ENCODE measurements around the gene NECAP2. TPM values are rescaled to one million over a fixed set of nuclear protein-coding genes. Genes with fewer than 3 reads are reported as not detected.

Gene NECAP2
- 68.5 and 73.5 TPM in 2 replicates for total RNA-seq

GRCh38 chr1:16440470-16441281, at the start of gene NECAP2:
TSS of gene NECAP2 (plus strand) at chr1:16440724. CDS start at chr1:16440762, 38 bp downstream.

GRCh38 chr1:16436946-16437474, 3.5 kb upstream of the NECAP2 start, which contains the start of gene SPATA21:
TSS of gene SPATA21 (minus strand) at chr1:16437424. CDS start at chr1:16431371, 6,053 bp downstream.

Other genes starting within 250 kb of the NECAP2 start
- 11.6 and 11.9 TPM in 2 replicates for gene ARHGEF19, start 228.1 kb upstream of the NECAP2 start, total RNA-seq
- gene CPLANE2, start 203.5 kb upstream of the NECAP2 start, total RNA-seq = 16.6 and 31.6 TPM in 2 replicates
- gene FBXO42, start 88.2 kb upstream of the NECAP2 start, total RNA-seq = 9.9 and 13.5 TPM in 2 replicates
- gene SZRD1, start 73.5 kb upstream of the NECAP2 start, total RNA-seq = 66.4 and 69.9 TPM in 2 replicates
- gene SPATA21, start 3.3 kb upstream of the NECAP2 start, total RNA-seq = not detected in 2 replicates
- gene RNU1-1, start 73.6 kb downstream of the NECAP2 start, total RNA-seq = under 0.01 TPM in 1 of 2 replicates, not detected in the other
- 10.1 and 13.6 TPM in 2 replicates for gene NBPF1, start 172.8 kb downstream of the NECAP2 start, total RNA-seq
- under 0.01 TPM in 1 of 2 replicates, not detected in the other for gene RNU1-3, start 226.2 kb downstream of the NECAP2 start, total RNA-seq

Measured in bronchus fibroblast of lung (primary cell).